Activated CD4-positive, alpha-beta memory T cell treated with anti-CD3 and anti-CD28 coated beads, Interleukin-2, amount 10 ng/mL, durations not matched to agents 7 days and 5 days (primary cell): ENCODE data around the gene EPSTI1. TPM values are rescaled to one million over a fixed set of nuclear protein-coding genes. Genes with fewer than 3 reads are reported as not detected.
A peak's percentile ranks its signal among the peaks of the same experiment; 100 is the strongest.
"Not testable (repeated sequence)": the region's sequence is repeated elsewhere in the genome, so short reads cannot be mapped to it uniquely, and the experiment has no call there.

ENCODE experiments used
- CTCF ChIA-PET: fragments of 350-600 bp; sonication (Branson Sonifier 250); formaldehyde crosslinking; loops from one replicate; lab custom pipeline; 2021; ENCODE audit warnings: antibody characterized with exemption, inconsistent platforms; lab: Charles Lee
- POLR2A ChIA-PET: fragments of 350-600 bp; sonication (Branson Sonifier 250); formaldehyde crosslinking; loops from one replicate; lab custom pipeline; 2021; ENCODE audit warnings: antibody characterized with exemption; lab: Charles Lee
- DNase-seq: peaks from one replicate; pipeline ENCODE4 v3.0.0-alpha.2; 2020
- H3K27ac Mint-ChIP-seq: one replicate; pipeline ENCODE4 v1.8.0; 2021; ENCODE audit warnings: mild to moderate bottlenecking, mixed read lengths
- H3K27me3 Mint-ChIP-seq: one replicate; pipeline ENCODE4 v1.8.0; 2021; ENCODE audit warnings: mixed read lengths
- H3K36me3 Mint-ChIP-seq: one replicate; pipeline ENCODE4 v1.8.0; 2021; ENCODE audit warnings: low read depth, mixed read lengths
- H3K4me1 Mint-ChIP-seq: one replicate; pipeline ENCODE4 v1.8.0; 2021; ENCODE audit warnings: mixed read lengths
- H3K4me3 Mint-ChIP-seq: one replicate; pipeline ENCODE4 v1.8.0; 2021; ENCODE audit warnings: mild to moderate bottlenecking, mixed read lengths
- H3K9me3 Mint-ChIP-seq: one replicate; pipeline ENCODE4 v1.8.0; 2021; ENCODE audit warnings: mixed read lengths
- total RNA-seq, 2 experiments: library from RNA; stranded (reverse); gene quantifications; one replicate each; pipeline ENCODE4 v1.2.3, GENCODE V29; 2021

Gene EPSTI1
- total RNA-seq, 2 experiments from 2014 or later, result 128 to 135 TPM

DNA sequence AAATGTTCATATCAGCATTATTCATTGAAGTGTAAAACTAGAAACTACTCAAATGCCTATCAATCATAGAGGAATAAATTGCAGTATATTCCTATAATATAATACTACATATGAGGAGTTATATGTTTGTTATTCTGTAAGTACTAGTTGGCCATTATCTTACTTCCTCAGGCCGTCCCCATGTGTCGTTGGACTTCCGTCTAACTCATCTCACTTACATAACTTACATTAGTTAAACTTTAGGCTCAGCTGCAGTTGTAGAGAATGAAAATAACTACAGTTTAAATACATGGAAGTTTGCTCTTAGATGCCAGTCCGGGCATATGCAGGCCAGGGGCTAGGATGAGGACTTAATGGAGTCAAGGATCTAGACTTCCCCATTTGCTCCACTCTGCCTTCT is 8.6 kb upstream of the EPSTI1 start:
- Mint-ChIP-seq H3K27me3 (no peaks in the 10 kb centered on the region), H3K9me3 (peaks cover 12% of the 10 kb centered on the region), H3K4me3 (no peak overlapping the region), H3K4me1 (peaks cover 25% of the 10 kb centered on the region), H3K36me3 (no peaks in the 10 kb centered on the region), H3K27ac (no peak overlapping the region)
- no peak for DNase-seq
- ChIA-PET CTCF (no interaction called here), POLR2A (interaction anchor here (1.2 kb wide), 2 partner anchors 9 to 22 kb away, joined by 3 to 5 read pairs; partner anchors contain the start of gene EPSTI1)

DNA sequence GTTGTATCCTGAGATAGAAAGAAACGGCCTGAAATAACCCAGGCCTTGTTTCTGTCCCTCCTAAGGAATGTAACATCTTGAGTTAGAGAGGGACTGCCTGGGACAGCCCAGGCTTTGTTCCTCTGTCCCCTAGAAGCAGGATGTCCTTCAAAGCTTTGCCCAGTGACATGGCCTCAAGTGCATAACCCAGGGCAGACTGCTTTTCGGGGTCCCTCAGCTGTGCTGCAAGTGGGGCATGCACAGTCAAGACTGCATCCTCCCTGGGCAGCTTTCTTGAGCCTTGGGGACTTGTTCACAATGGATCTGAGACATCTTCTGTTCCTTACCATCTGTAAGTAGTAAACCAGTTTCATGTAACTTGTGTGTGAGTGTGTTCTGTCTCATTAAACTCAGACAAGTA is 7.5 kb upstream of the EPSTI1 start:
- Mint-ChIP-seq H3K36me3 (no peaks in the 10 kb centered on the region), H3K27ac (no peak overlapping the region), H3K4me3 (no peak overlapping the region), H3K27me3 (no peaks in the 10 kb centered on the region), H3K4me1 (peaks cover 30% of the 10 kb centered on the region), H3K9me3 (peaks cover 12% of the 10 kb centered on the region)
- DNase-seq, result no peak
- ChIA-PET POLR2A (interaction anchor here (1.2 kb wide), 2 partner anchors 8 to 24 kb away, joined by 3 to 5 read pairs; partner anchors contain the start of gene EPSTI1), CTCF (no interaction called here)

DNA sequence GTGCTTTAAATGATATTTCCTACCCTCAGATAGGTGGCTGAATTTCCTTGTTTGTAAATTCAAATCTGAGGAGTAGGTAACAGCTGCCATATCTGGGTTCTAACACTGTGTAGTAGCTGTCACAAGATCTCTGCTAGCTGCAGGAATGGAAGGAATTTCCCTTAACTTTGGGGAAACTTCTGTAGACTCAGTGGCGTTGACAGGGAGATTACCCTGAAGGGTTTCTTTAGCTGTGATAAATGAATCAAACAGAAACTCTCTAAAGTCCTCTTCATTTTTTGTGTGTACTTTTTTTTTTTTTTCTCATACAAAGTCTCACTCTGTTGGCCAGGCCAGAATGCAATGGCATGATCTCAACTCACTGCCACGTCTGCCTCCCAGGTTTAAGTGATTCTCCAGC is 5.3 kb upstream of the EPSTI1 start:
- no peaks in the 10 kb centered on the region for H3K36me3 Mint-ChIP-seq
- no peak for DNase-seq
- peak overlapping the region; percentile 33 for H3K27ac Mint-ChIP-seq
- H3K4me3 Mint-ChIP-seq, result no peak overlapping the region
- ChIA-PET POLR2A (no interaction called here), CTCF (interaction anchor here (0.5 to 1.5 kb wide), 3 partner anchors 10 to 25 kb away, joined by 3 to 6 read pairs (median 3); no protein-coding TSS in a partner anchor)
- peaks cover 46% of the 10 kb centered on the region for H3K4me1 Mint-ChIP-seq
- H3K9me3 Mint-ChIP-seq, result peaks cover 7% of the 10 kb centered on the region
- H3K27me3 Mint-ChIP-seq, result no peaks in the 10 kb centered on the region

DNA sequence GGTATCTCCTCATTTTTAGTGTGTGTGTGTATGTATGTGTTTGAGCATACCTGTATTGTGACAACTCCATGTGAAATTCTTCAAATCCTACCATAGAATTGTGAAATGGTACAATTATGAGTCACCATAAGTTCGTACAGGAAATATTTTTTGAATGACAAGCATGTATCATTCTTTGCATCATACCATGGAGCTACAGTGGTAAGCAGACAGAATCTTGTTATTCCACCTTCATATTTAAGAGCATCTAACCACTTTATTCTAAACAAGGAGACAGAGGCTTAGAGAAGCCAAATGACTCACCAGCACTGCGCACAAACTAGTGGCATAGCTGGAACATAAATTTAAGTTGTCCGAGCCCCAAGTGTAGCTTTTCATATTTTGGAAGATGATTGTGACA is 4.5 kb upstream of the EPSTI1 start:
- H3K4me1 Mint-ChIP-seq, result peaks cover 46% of the 10 kb centered on the region
- H3K36me3 Mint-ChIP-seq, result peaks cover 7% of the 10 kb centered on the region
- POLR2A ChIA-PET, result no interaction called here
- no peak overlapping the region for H3K4me3 Mint-ChIP-seq
- H3K27ac Mint-ChIP-seq, result peak overlapping the region; percentile 38
- no peaks in the 10 kb centered on the region for H3K27me3 Mint-ChIP-seq
- no peaks in the 10 kb centered on the region for H3K9me3 Mint-ChIP-seq
- no peak for DNase-seq
- CTCF ChIA-PET, result no interaction called here

DNA sequence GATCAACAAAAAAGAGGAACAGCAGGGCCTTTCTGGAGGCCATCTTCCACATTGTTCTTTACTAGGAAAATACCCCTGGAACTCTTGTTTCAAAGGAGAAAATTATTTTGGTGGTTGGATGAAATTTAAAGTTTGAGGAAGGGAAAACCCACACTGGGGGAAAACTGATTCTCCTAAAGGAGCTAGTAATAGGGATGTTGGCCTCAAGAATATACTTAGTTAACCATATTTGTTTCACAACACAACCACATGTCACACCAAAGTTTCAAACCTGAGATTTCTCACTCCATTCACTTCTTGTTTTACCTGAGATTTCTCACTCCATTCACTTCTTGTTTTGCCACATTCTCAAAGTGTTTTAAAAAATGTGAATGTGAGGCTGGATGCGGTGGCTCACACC is 2.8 kb upstream of the EPSTI1 start:
- H3K27me3 Mint-ChIP-seq, result no peaks in the 10 kb centered on the region
- no peak for DNase-seq
- H3K36me3 Mint-ChIP-seq, result peaks cover 25% of the 10 kb centered on the region
- H3K4me3 Mint-ChIP-seq, result no peak overlapping the region
- CTCF ChIA-PET, result no interaction called here
- H3K27ac Mint-ChIP-seq, result no peak overlapping the region
- POLR2A ChIA-PET, result interaction anchor here (1.4 kb wide), 1 partner anchor 60 kb away, joined by 3 read pairs; no protein-coding TSS in a partner anchor
- peaks cover 58% of the 10 kb centered on the region for H3K4me1 Mint-ChIP-seq
- no peaks in the 10 kb centered on the region for H3K9me3 Mint-ChIP-seq

DNA sequence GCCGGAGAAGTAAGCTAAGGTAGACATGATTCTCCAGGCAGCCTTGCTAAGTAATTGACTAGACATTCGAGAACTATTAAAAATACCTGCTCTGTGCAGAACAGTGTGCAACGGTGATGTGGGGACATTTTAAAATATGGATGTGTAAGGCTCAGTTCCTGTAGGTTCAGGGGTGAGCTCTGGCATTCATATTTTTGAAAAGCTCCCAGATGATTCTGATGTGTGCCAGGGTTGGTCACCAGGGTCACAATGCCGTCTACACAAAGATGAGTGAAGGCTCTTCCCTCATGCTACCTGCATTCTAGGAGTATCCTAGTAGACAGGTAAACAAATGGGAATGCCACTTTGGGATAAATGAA is 702 bp upstream of the EPSTI1 start:
- Mint-ChIP-seq H3K36me3 (peaks cover 32% of the 10 kb centered on the region), H3K9me3 (no peaks in the 10 kb centered on the region), H3K27ac (peak overlapping the region; percentile 99), H3K4me3 (peak overlapping the region; percentile 96), H3K4me1 (peaks cover 65% of the 10 kb centered on the region), H3K27me3 (no peaks in the 10 kb centered on the region)
- peak; percentile 33 for DNase-seq
- ChIA-PET POLR2A (interaction anchor here (0.7 to 4.2 kb wide), 24 partner anchors 7 to 1925 kb away, joined by 3 to 77 read pairs (median 4); partner anchors contain the start of genes AKAP11, CCDC122, DNAJC15 and LACC1), CTCF (interaction anchor here (0.6 to 3.5 kb wide), 10 partner anchors 21 to 1654 kb away, joined by 3 to 14 read pairs (median 4); partner anchors contain the start of gene DNAJC15)

DNA sequence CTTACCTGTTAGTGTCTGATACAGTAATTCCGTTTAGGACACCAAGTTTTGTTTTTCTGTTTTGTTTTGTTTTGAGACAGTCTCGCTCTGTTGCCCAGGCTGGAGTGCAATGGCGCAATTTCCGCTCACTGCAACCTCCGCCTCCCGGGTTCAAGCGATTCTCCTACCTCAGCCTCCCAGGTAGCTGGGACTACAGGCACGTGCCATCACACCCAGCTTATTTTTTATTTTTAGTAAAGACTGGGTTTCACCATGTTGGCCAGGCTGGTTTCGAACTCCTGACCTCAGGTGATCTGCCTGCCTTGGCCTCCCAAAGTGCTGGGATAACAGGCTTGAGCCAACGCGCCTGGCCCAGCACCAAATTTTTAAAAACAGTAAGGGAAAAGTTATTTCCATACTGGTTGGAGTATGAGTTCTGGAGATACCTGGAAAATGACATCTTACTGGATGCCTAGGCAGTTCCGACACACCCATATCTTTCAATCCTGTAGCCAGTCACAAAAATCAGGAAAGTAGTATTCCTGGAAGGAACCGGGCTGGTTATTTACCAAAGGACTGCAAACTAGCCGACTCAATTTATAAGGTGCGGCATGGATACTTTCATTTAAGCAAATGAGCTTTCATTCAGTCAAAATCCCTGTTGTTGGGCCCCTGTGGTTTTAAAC is 676 bp downstream of the EPSTI1 start:
- CTCF ChIA-PET, result interaction anchor here (0.9 to 3.5 kb wide), 8 partner anchors 20 to 624 kb away, joined by 3 to 14 read pairs (median 4); partner anchors contain the start of gene DNAJC15
- peak overlapping the region; percentile 99 for H3K27ac Mint-ChIP-seq
- POLR2A ChIA-PET, result interaction anchor here (0.8 to 4.2 kb wide), 25 partner anchors 8 to 1926 kb away, joined by 3 to 77 read pairs (median 5); partner anchors contain the start of genes AKAP11 and DNAJC15
- H3K4me3 Mint-ChIP-seq, result peak overlapping the region; percentile 96
- H3K27me3 Mint-ChIP-seq, DNase-seq, H3K9me3 Mint-ChIP-seq: not testable (repeated sequence)
- peaks cover 61% of the 10 kb centered on the region for H3K4me1 Mint-ChIP-seq
- peaks cover 43% of the 10 kb centered on the region for H3K36me3 Mint-ChIP-seq

DNA sequence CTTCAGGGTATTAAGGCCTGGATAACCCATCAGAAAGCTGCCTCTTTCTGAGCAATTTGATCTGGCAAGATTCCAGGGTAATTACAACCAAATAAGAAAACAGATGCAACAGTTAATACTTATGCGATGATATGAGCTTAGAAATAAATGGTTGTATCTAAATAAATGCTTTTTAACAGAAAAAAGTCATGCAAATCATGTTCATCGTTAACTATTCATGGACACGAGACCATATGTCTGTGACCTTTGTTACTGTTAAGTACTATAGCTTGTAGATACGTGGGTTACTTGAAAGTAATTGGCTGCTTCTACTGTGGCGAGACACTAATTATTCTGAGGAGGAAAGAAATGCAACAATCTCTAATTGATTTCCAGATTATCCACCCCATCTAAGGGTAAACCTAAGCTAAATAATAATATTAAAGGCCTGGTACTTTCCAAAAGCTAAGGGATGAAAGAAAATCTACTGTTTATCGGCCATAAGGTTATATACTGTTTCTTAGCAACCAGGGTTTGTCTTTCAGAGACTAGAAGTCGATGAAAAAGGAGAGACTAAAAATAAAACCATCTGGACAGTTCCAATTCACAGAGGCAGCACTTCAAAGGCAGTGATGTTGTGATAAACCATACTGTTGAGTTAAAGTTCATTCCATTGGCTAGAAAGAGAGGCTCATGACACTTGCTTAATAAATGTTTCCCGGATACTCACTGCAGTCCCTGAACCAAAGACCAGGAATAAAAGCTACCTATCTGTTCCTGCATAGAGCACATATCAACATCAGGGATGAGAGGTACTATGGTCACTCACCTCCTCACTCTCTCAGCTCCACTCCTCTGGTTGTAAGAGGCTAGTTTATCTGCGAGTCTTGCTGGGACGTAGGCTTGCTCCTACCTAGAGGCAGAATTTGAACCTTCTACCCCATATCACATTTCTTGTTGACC is 1.5 kb downstream of the EPSTI1 start:
- Mint-ChIP-seq H3K36me3 (peaks cover 47% of the 10 kb centered on the region), H3K4me3 (peak overlapping the region; percentile 96), H3K27ac (peak overlapping the region; percentile 99), H3K27me3 (no peaks in the 10 kb centered on the region), H3K9me3 (no peaks in the 10 kb centered on the region), H3K4me1 (peaks cover 58% of the 10 kb centered on the region)
- ChIA-PET CTCF (interaction anchor here (0.9 to 3.5 kb wide), 5 partner anchors 19 to 594 kb away, joined by 3 to 14 read pairs (median 5); partner anchors contain the start of gene DNAJC15), POLR2A (interaction anchor here (0.6 to 4.2 kb wide), 14 partner anchors 9 to 888 kb away, joined by 3 to 77 read pairs (median 8); partner anchors contain the start of genes AKAP11 and DNAJC15)
- no peak for DNase-seq

DNA sequence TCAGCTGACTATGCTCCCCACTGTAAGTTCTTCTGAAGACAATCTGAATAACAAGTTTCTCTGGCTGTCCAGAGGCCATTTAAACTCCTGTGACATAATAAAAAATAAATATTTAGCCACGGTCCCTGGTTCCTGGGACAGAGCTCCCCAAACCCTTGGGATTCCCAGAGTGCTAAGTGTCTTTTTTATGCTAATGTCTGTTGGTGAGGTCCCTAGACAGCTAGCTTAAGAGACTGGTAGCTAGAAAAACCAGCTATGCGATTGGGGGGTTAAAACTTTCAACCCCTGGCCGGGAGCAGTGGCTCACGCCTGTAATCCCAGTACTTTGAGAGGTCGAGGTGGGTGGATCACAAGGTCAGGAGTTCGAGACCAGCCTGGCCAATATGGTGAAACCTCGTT is 5.9 kb downstream of the EPSTI1 start:
- Mint-ChIP-seq H3K36me3 (peaks cover 73% of the 10 kb centered on the region), H3K4me1 (peaks cover 60% of the 10 kb centered on the region), H3K9me3 (no peaks in the 10 kb centered on the region), H3K27ac (no peak overlapping the region), H3K4me3 (no peak overlapping the region), H3K27me3 (no peaks in the 10 kb centered on the region)
- ChIA-PET CTCF (interaction anchor here (1.5 kb wide), 1 partner anchor 12 kb away, joined by 3 read pairs; no protein-coding TSS in a partner anchor), POLR2A (no interaction called here)
- no peak for DNase-seq

DNA sequence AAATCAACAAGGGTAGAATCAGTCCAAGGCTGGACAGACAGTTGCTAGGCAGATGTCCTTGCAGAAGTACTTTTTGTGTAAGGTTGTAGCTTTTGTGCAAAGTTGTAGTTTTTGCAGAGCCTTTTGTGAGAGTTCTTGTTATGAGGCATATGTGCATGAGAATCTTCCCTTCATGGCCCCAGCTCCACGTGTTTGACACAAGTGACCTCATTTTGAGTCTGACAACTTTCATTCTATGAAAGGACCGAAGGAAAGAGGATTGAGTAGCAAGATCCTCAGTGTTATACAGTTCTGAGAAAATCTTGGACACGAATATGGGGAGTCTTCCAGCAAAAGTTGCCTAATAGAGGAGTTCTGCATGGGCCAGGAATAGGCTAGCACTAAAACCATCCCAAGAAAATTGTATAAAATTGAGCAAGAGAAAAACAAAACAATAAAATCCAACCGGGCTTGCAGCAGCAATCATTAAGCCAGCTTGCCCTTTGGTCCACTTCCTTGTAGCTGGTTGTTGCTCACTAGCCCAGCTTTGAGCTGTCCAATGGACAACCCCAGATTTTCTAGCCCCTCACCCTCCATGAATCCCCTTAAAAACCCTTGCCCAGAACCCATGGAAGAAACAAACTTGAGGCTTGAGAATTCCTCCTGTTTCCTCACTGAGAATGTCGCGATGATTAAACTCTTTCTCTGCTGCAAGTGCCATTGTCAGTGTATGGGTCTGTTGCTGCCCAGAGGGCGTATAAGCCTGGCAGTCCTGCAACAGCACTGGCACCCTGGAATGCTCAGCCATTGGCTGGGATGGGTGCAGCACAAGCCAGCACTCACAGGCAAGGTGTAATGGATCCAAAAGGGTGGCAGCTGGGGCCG is 6.5 kb downstream of the EPSTI1 start:
- Mint-ChIP-seq H3K4me3 (no peak overlapping the region), H3K27me3 (no peaks in the 10 kb centered on the region), H3K9me3 (no peaks in the 10 kb centered on the region), H3K36me3 (peaks cover 72% of the 10 kb centered on the region), H3K27ac (no peak overlapping the region), H3K4me1 (peaks cover 58% of the 10 kb centered on the region)
- ChIA-PET POLR2A (no interaction called here), CTCF (interaction anchor here (1.5 kb wide), 1 partner anchor 12 kb away, joined by 3 read pairs; no protein-coding TSS in a partner anchor)
- no peak for DNase-seq

DNA sequence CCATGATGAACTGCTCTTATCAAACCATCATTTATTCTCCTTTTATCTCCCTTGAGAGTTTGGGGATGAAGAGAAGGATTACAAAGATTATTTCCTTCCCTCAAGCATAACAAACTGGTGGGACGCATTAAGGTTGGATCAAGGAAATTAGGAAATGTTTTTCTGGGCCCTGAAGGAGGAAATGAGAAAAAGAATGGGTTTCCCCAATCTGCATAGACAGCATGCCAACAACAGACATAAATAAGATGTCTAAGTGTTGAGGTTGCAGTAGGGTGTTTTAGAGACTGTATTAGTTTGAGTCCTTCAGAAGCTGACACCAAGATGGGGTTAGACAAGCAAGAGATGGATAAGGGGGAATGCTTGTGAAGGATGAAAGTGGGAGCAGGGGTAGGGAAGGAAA is 7.3 kb downstream of the EPSTI1 start:
- Mint-ChIP-seq H3K36me3 (peaks cover 72% of the 10 kb centered on the region), H3K4me1 (peaks cover 56% of the 10 kb centered on the region), H3K4me3 (no peak overlapping the region), H3K27me3 (no peaks in the 10 kb centered on the region), H3K27ac (no peak overlapping the region), H3K9me3 (no peaks in the 10 kb centered on the region)
- POLR2A ChIA-PET, result no interaction called here
- DNase-seq, result no peak
- CTCF ChIA-PET, result interaction anchor here (1.5 kb wide), 1 partner anchor 13 kb away, joined by 3 read pairs; no protein-coding TSS in a partner anchor

DNA sequence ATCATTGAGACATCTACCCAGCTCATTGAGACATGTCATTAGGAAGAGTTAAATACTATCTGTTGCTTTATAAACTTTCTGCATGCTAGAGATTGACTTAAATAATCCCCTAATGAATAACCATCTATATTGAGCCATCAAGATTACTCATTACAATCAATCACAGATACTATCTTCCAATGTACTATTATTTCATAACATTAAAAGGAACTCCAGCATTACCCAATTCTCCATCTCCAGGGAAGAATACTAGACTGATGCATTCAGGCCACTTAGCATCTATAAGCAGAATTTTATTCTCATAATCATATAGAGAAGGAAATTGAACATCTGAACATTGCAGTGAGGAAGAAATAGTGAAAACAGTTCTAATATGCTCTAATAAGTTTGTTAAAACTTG is 8.0 kb downstream of the EPSTI1 start:
- Mint-ChIP-seq H3K4me3 (no peak overlapping the region), H3K4me1 (peaks cover 52% of the 10 kb centered on the region), H3K9me3 (no peaks in the 10 kb centered on the region), H3K27me3 (no peaks in the 10 kb centered on the region), H3K27ac (no peak overlapping the region), H3K36me3 (peaks cover 72% of the 10 kb centered on the region)
- ChIA-PET POLR2A (interaction anchor here (1.2 kb wide), 1 partner anchor 8 kb away, joined by 6 read pairs; the partner anchor contains the start of gene EPSTI1), CTCF (interaction anchor here (1.5 kb wide), 1 partner anchor 15 kb away, joined by 3 read pairs; no protein-coding TSS in a partner anchor)
- no peak for DNase-seq
